ENCODE measurements around the gene GLIPR1L2.
"Not testable (repeated sequence)": the region's sequence is repeated elsewhere in the genome, so short reads cannot be mapped to it uniquely, and the experiment has no call there.

The GLIPR1L2 gene

DNA sequence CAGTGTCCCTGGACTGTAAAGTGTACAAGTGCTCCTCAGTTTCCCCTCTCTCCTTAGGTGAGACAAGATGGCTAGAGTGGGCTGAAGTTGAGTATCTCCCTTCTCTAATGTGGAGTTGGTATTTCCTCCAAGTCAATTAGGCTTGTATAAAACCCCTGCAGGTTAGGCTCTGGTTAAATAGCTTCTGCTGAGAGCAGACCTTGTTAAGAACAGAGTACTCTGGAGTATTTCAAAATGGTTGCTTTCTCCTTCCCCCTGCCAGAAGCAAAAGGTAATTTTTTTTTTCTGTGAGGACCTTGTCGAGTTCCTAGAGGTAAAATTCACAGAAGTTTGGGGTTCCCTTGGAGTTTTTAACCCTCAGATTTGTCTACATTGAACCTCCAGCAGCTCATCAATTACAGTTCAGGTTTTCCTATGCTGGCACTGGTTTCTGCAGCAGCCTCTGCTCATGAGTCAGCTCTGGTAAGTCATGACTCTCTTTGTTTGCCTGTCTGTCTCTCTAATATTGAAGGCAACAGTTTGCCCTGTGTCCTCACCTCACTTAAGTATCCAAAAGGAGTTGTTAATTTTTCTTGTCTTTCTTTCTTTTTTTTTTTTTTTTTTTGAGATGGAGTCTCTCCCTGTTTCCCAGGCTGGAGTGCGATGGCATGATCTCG lies 61.9 kb downstream of the GLIPR1L2 start:
- Histone ChIP-seq H3K9ac (ENCODE audit: low read depth, low read length) (no peak overlapping the region), H3K4me1 (ENCODE audit: control insufficient read depth, insufficient read depth, low read length) (peaks cover 21% of the 10 kb centered on the region), H3K27me3 (ENCODE audit: control insufficient read depth, insufficient read depth, low read length) (no peaks in the 10 kb centered on the region), H3K36me3 (ENCODE audit: insufficient read depth, low read length) (no peaks in the 10 kb centered on the region), H3K4me3 (ENCODE audit: low read length) (no peak overlapping the region), H3K4me2 (ENCODE audit: low read length) (no peak overlapping the region), H3K9me3 (replicated peaks; ENCODE audit: low read length) (no peaks in the 10 kb centered on the region)

DNA sequence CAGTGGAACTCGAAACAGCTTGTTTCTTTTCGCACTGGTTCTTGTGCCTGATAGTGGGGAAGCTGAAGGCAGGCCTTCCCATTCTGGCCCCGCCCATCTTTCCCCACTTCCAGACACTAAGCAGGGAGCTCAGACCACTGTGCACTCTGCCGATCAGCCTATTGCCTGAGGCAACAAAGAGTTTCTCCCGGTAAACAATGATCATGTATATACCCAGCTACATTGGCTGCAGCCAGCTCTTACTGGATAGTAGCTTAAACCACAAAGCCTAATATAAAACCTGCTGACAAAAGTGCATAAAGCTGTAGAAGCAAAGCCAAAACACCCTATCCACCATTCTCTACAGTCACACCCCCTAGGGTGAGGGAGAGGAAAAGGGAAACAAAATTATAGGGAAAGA lies 65.0 kb downstream of the GLIPR1L2 start:
- Histone ChIP-seq H3K4me3 (ENCODE audit: low read length) (no peak overlapping the region), H3K9me3 (replicated peaks; ENCODE audit: low read length) (no peaks in the 10 kb centered on the region), H3K27me3 (ENCODE audit: control insufficient read depth, insufficient read depth, low read length) (no peaks in the 10 kb centered on the region), H3K4me1 (ENCODE audit: control insufficient read depth, insufficient read depth, low read length) (peaks cover 10% of the 10 kb centered on the region), H3K4me2 (ENCODE audit: low read length) (no peak overlapping the region), H3K36me3 (ENCODE audit: insufficient read depth, low read length) (no peaks in the 10 kb centered on the region), H3K9ac (ENCODE audit: low read depth, low read length) (no peak overlapping the region)

DNA sequence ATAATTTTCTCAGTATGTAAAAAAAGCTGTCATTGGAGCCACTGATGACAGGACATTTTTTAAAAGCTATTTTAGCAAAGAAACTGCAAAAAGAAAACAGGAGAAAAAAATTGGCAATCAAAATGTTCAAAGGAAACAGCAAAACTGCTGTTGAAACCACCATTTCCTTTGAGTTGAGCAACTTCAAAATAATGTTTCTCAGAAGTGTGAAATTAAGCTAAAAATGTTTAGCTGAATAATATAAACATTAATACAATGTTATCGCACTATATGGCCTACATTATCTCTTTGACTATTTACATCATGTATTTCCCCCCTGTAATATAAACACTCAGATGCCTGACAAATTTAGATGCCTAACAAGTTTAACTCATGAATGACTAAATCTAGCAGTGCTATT lies 66.3 kb downstream of the GLIPR1L2 start:
- no peak overlapping the region for H3K4me3 ChIP-seq (ENCODE audit: low read length)
- peaks cover 10% of the 10 kb centered on the region for H3K4me1 ChIP-seq (ENCODE audit: control insufficient read depth, insufficient read depth, low read length)
- no peaks in the 10 kb centered on the region for H3K27me3 ChIP-seq (ENCODE audit: control insufficient read depth, insufficient read depth, low read length)
- H3K36me3 ChIP-seq (ENCODE audit: insufficient read depth, low read length) = no peaks in the 10 kb centered on the region
- H3K9me3 ChIP-seq (replicated peaks; ENCODE audit: low read length) = no peaks in the 10 kb centered on the region
- H3K9ac ChIP-seq (ENCODE audit: low read depth, low read length) = no peak overlapping the region
- H3K4me2 ChIP-seq (ENCODE audit: low read length) = no peak overlapping the region

DNA sequence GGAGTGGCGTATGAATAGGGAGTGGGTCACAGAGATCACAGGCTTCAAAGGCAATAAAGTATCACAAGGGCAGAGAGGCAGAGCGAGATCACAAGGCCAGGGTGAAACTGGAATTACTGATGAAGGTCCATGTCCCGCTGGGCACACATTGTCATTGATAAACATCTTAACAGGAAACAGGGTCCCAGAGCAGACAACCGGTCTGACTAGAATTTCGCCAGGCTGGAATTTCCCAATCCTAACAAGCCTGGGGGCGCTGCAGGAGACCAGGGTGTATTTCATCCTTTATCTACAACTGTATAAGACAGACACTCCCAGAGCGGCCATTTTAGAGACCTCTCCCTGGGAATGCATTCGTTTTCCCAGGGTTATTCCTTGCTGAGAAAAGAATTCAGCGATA lies 67.0 kb downstream of the GLIPR1L2 start:
- H3K4me3 ChIP-seq (ENCODE audit: low read length); H3K9me3 ChIP-seq (replicated peaks; ENCODE audit: low read length); H3K36me3 ChIP-seq (ENCODE audit: insufficient read depth, low read length); H3K27me3 ChIP-seq (ENCODE audit: control insufficient read depth, insufficient read depth, low read length); H3K4me1 ChIP-seq (ENCODE audit: control insufficient read depth, insufficient read depth, low read length); H3K9ac ChIP-seq (ENCODE audit: low read depth, low read length); H3K4me2 ChIP-seq (ENCODE audit: low read length): not testable (repeated sequence)

DNA sequence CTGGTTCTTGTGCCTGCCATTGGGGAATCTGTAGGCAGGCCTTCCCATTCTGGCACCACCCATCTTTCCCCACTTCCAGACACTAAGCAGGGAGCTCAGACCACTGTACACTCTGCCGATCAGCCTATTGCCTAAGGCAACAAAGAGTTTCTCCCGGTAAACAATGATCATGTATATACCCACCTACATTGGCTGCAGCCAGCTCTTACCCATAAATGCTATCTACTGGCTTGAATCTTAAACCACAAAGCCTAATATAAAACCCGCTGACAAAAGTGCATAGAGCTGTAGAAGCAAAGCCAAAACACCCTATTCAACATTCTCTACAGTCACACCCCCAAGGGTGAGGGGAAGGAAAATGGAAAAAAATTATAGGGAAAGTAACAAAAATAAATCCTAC lies 68.9 kb downstream of the GLIPR1L2 start:
- Histone ChIP-seq H3K27me3 (ENCODE audit: control insufficient read depth, insufficient read depth, low read length) (no peaks in the 10 kb centered on the region), H3K4me1 (ENCODE audit: control insufficient read depth, insufficient read depth, low read length) (no peaks in the 10 kb centered on the region), H3K4me3 (ENCODE audit: low read length) (no peak overlapping the region), H3K4me2 (ENCODE audit: low read length) (no peak overlapping the region), H3K9me3 (replicated peaks; ENCODE audit: low read length) (peaks cover 7% of the 10 kb centered on the region), H3K36me3 (ENCODE audit: insufficient read depth, low read length) (no peaks in the 10 kb centered on the region), H3K9ac (ENCODE audit: low read depth, low read length) (no peak overlapping the region)

DNA sequence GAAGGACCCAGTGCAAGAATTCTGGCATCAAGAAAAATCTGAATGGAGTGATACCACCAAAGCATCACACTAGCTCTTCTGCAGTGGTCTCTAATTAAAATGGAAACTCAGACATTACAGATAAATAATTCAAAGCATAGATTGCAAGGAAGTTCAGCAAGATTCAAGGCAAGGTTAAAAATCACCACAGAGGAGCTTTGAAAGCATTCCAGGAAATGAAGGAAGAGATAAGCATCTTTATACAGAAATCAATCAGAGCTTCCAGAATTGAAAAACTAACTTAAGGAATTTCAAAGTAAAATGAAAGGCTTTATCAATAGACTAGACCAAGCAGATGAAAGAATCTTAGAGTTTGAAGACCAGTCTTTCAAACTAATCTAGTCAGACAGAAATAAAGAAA lies 69.3 kb downstream of the GLIPR1L2 start:
- Histone ChIP-seq H3K27me3 (ENCODE audit: control insufficient read depth, insufficient read depth, low read length) (no peaks in the 10 kb centered on the region), H3K9ac (ENCODE audit: low read depth, low read length) (no peak overlapping the region), H3K36me3 (ENCODE audit: insufficient read depth, low read length) (no peaks in the 10 kb centered on the region), H3K9me3 (replicated peaks; ENCODE audit: low read length) (peaks cover 7% of the 10 kb centered on the region), H3K4me1 (ENCODE audit: control insufficient read depth, insufficient read depth, low read length) (no peaks in the 10 kb centered on the region), H3K4me3 (ENCODE audit: low read length) (no peak overlapping the region), H3K4me2 (ENCODE audit: low read length) (no peak overlapping the region)

DNA sequence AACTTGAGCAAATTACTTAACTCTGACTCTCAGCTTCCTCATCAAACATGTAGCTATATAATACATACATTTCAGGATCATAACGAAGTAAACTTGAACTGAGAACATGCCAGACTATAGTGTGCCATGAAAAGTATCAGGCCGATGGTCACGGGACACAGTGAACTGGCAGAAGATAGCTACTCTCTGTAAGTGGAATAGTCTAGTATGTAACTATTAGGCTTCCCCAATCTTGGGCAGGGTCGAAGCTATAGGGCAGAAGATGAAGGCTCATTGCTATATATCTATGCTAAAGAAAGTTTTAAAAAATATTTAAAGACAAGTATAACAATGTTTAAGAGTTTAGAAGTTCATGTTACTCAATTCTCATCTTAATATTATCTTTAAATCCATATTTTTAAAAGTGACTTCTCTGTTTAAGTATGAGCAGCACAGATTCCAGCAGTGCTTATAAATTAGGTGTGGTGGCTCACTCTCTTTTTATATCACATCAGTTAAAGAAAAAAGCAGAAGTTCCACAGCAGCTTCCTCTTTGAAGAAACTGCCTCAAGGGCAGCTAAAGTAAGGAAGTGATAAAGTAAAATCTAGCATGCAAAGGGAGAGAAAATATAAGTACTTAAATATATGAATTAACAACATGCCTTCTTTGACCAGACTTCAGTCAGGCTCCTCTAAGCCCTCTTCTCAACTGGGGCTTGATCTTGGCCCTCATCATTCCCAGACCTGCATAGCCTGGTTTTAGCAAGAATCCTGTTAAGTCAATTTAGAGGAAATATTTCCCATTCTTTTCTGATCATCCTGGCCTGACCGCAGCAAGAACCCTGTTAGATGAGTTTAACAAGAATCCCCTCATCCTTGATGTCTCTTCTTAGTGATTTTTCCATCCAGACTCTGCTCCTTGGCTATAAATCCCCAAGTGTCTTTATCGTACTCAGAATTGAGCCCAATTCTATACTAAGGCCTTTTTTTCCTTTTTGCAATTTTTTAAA lies 81.3 kb downstream of the GLIPR1L2 start:
- no peaks in the 10 kb centered on the region for H3K27me3 ChIP-seq (ENCODE audit: control insufficient read depth, insufficient read depth, low read length)
- no peaks in the 10 kb centered on the region for H3K36me3 ChIP-seq (ENCODE audit: insufficient read depth, low read length)
- H3K9me3 ChIP-seq (replicated peaks; ENCODE audit: low read length) = no peaks in the 10 kb centered on the region
- H3K4me2 ChIP-seq (ENCODE audit: low read length) = no peak overlapping the region
- H3K4me1 ChIP-seq (ENCODE audit: control insufficient read depth, insufficient read depth, low read length) = no peaks in the 10 kb centered on the region
- no peak overlapping the region for H3K4me3 ChIP-seq (ENCODE audit: low read length)
- H3K9ac ChIP-seq (ENCODE audit: low read depth, low read length) = no peak overlapping the region

DNA sequence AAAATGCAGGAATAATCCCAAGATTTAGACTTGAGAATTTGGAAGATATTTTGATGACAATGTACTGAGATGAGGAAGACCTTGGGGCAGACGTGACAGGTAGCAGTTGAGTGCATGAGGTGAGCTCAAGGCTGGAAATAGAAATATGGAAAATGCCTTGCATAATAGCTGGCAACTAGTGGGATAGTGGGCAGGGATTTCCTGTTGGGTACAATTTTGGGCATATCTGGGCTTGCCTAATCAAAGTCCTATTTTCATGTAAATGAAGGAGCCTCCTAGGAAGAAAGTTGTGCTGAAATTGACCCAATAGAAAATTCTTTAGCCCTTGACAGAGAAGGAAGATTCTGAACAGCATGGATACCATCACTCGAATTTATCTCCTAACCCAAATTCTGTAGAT lies 83.2 kb downstream of the GLIPR1L2 start:
- H3K27me3 ChIP-seq (ENCODE audit: control insufficient read depth, insufficient read depth, low read length) = no peaks in the 10 kb centered on the region
- peaks cover 13% of the 10 kb centered on the region for H3K4me1 ChIP-seq (ENCODE audit: control insufficient read depth, insufficient read depth, low read length)

DNA sequence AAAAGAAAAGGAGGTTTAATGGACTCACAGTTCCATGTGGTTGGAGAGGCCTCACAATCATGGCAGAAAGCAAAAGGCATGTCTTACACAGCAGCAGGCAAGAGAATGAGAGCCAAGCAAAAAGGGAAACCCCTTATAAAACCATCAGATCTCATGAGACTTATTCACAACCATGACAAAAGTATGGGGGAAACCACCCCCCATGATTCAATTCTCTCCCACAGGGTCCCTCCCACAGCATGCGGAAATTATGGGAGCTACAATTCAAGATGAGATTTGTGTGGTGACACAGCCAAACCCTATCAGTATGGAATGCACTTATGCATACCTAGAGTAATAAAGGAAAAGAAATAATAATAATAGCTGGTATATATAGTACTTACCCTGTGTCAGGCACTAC lies 85.2 kb downstream of the GLIPR1L2 start:
- Histone ChIP-seq H3K4me2 (ENCODE audit: low read length) (no peak overlapping the region), H3K27me3 (ENCODE audit: control insufficient read depth, insufficient read depth, low read length) (no peaks in the 10 kb centered on the region), H3K9ac (ENCODE audit: low read depth, low read length) (no peak overlapping the region), H3K9me3 (replicated peaks; ENCODE audit: low read length) (no peaks in the 10 kb centered on the region), H3K36me3 (ENCODE audit: insufficient read depth, low read length) (no peaks in the 10 kb centered on the region), H3K4me1 (ENCODE audit: control insufficient read depth, insufficient read depth, low read length) (peaks cover 24% of the 10 kb centered on the region), H3K4me3 (ENCODE audit: low read length) (no peak overlapping the region)

More for the DNA sequence above, 83.2 kb downstream of the GLIPR1L2 start:
- no peaks in the 10 kb centered on the region for H3K9me3 ChIP-seq (replicated peaks; ENCODE audit: low read length)
- no peak overlapping the region for H3K4me2 ChIP-seq (ENCODE audit: low read length)
- H3K36me3 ChIP-seq (ENCODE audit: insufficient read depth, low read length) = no peaks in the 10 kb centered on the region
- no peak overlapping the region for H3K4me3 ChIP-seq (ENCODE audit: low read length)
- H3K9ac ChIP-seq (ENCODE audit: low read depth, low read length) = no peak overlapping the region

DNA sequence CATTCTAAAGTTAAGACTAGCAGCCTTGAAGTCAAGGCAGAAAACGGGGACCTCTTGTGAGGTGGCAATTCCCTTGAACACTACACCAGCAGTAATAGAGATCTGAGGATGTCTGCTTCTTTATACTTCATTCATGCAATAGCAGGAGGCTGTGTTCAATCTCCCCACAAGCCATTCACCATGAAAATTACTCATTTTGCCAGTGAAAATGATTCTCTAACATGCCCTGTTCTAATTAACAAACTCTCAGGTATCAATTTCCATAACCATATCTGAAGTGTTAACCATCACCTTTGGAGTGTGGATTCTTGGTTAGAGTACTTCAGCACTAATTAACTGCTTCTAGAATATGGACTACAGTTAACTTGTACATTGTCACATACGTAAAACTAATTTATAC lies 86.2 kb downstream of the GLIPR1L2 start:
- Histone ChIP-seq H3K36me3 (ENCODE audit: insufficient read depth, low read length) (no peaks in the 10 kb centered on the region), H3K9me3 (replicated peaks; ENCODE audit: low read length) (no peaks in the 10 kb centered on the region), H3K27me3 (ENCODE audit: control insufficient read depth, insufficient read depth, low read length) (no peaks in the 10 kb centered on the region), H3K4me1 (ENCODE audit: control insufficient read depth, insufficient read depth, low read length) (peaks cover 29% of the 10 kb centered on the region), H3K4me3 (ENCODE audit: low read length) (no peak overlapping the region), H3K4me2 (ENCODE audit: low read length) (no peak overlapping the region), H3K9ac (ENCODE audit: low read depth, low read length) (no peak overlapping the region)

DNA sequence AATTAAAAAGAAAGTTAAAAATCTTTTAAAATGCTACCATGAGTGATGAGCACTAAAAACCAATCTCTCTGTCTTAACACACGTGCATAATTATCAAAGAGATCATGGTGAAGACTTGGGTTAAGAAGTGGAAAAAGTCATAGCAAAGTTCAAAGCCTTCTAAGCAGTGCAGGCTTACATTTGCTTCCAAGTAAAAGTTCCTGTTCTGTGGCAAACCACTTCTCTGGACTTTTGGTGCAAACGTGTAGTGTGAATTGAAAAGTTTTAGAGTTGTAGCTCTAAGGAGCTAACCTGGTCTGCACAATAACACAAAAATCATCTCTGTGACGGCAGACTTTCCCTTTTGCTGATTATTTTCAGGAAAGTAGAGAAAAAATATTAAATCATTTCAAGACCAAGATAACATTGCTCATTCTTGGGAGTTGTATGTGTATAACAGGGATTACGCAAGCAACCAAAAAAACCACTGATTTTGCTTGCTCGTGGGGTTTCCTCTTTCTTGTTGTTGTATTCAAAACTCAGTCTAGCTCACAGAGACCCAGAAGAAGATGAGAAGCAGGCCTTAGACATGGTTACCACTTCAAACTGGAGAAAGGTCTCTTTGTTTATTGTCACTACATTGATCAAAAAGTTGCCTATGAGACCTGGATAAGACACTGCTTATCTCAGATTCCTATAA lies 87.4 kb downstream of the GLIPR1L2 start:
- H3K4me2 ChIP-seq (ENCODE audit: low read length) = peak overlapping the region; percentile 10
- H3K9ac ChIP-seq (ENCODE audit: low read depth, low read length) = no peak overlapping the region
- no peaks in the 10 kb centered on the region for H3K9me3 ChIP-seq (replicated peaks; ENCODE audit: low read length)
- H3K36me3 ChIP-seq (ENCODE audit: insufficient read depth, low read length) = peaks cover 9% of the 10 kb centered on the region
- H3K4me1 ChIP-seq (ENCODE audit: control insufficient read depth, insufficient read depth, low read length) = peaks cover 40% of the 10 kb centered on the region
- no peaks in the 10 kb centered on the region for H3K27me3 ChIP-seq (ENCODE audit: control insufficient read depth, insufficient read depth, low read length)
- no peak overlapping the region for H3K4me3 ChIP-seq (ENCODE audit: low read length)
